Ishikawa (cell line): ENCODE measurements around the gene RB1.

Experiments
- MAX ChIP-seq: IDR thresholded peaks from 2 replicates; pipeline ENCODE4 v1.6.1; 2012
- RAD21 ChIP-seq: IDR thresholded peaks from 2 replicates; pipeline ENCODE4 v1.6.1; 2012; ENCODE audit warnings: low read depth
- REST ChIP-seq: IDR thresholded peaks from 2 replicates; pipeline ENCODE4 v1.6.1; 2012; ENCODE audit warnings: low read depth, mild to moderate bottlenecking
- TEAD4 ChIP-seq: IDR thresholded peaks from 2 replicates; pipeline ENCODE4 v1.6.1; 2012
- USF1 ChIP-seq: IDR thresholded peaks from 2 replicates; pipeline ENCODE4 v1.6.1; 2012

GRCh38 chr13:48317511-48318376 is 14.2 kb downstream of the RB1 start:
- no peak for TF ChIP-seq MAX
- no peak for TF ChIP-seq TEAD4
- no peak for TF ChIP-seq REST
- TF ChIP-seq RAD21: no peak
- TF ChIP-seq USF1: no peak
